ENCODE measurements around the gene GDA. TPM values are rescaled to one million over a fixed set of nuclear protein-coding genes. Genes with fewer than 3 reads are reported as not detected.
A peak's percentile ranks its signal among the peaks of the same experiment; 100 is the strongest.

Gene GDA
- total RNA-seq = 1 to 10 TPM in 1 of 4 donors, under 1 TPM in 1, not detected in 2; 0.76 to 2.4 TPM

- 0 to 4% methylated on average over 16 to 23 of the region's 70 CpGs for WGBS, 2 donors
- intact Hi-C loops (cut with DNase I) = no loop called here
- Histone ChIP-seq H3K9me3 (no peaks in the 10 kb centered on the region), H3K27ac (no peak within 1 kb of the TSS), H3K27me3 (peaks cover 0 to 57% (median 3%) of the 10 kb centered on the region in 4 donors), H3K4me1 (peaks cover 0 to 10% (median 0%) of the 10 kb centered on the region in 3 donors), H3K4me3 (peak within 1 kb of the TSS in 3 of 4 donors; percentile 6 to 48 (median 32)), H3K36me3 (no peaks in the 10 kb centered on the region)
- no peak for DNase-seq
- TF ChIP-seq, protein P1, sequence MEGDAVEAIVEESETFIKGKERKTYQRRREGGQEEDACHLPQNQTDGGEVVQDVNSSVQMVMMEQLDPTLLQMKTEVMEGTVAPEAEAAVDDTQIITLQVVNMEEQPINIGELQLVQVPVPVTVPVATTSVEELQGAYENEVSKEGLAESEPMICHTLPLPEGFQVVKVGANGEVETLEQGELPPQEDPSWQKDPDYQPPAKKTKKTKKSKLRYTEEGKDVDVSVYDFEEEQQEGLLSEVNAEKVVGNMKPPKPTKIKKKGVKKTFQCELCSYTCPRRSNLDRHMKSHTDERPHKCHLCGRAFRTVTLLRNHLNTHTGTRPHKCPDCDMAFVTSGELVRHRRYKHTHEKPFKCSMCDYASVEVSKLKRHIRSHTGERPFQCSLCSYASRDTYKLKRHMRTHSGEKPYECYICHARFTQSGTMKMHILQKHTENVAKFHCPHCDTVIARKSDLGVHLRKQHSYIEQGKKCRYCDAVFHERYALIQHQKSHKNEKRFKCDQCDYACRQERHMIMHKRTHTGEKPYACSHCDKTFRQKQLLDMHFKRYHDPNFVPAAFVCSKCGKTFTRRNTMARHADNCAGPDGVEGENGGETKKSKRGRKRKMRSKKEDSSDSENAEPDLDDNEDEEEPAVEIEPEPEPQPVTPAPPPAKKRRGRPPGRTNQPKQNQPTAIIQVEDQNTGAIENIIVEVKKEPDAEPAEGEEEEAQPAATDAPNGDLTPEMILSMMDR (IDR thresholded peaks at IDR 0.05) = no peak
- no peak for TF ChIP-seq POLR2A (IDR thresholded peaks at IDR 0.05)
These were observed at the start of gene GDA for GRCh38 chr9:72149231-72149975. Gene GDA (plus strand): TSS chr9:72149440. CDS start chr9:72149560, 120 bp downstream.

DNA sequence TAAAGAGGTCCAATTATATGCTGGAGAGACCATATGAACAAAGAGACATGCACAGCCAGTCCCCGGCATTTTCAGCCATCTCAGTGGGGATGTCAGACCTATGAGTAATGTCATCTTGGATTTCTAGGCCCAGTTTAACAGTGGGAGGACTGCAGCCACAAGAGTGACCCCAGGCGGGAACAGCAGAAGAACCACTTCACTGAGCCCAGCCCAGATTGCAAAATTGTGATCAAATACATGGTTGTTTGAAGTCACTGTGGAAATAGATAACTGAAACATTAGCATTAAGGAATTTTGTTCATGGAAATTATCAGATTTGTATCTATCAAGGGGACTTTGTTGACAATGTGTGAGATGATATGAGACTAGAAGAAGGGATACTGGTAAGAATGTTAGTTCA lies 46.7 kb upstream of the GDA start:
- H3K36me3 ChIP-seq = no peaks in the 10 kb centered on the region
- no peak overlapping the region for H3K27ac ChIP-seq
- TF ChIP-seq, protein P1 (IDR thresholded peaks at IDR 0.05) = no peak
- no peak for TF ChIP-seq POLR2A (IDR thresholded peaks at IDR 0.05)
- H3K27me3 ChIP-seq = no peaks in the 10 kb centered on the region
- intact Hi-C loops (cut with DNase I) = no loop called here
- no peak overlapping the region for H3K4me3 ChIP-seq
- WGBS, 2 donors = 77 to 82% methylated on average over 2 of the region's 2 CpGs
- no peak for DNase-seq
- H3K4me1 ChIP-seq = no peaks in the 10 kb centered on the region
- no peaks in the 10 kb centered on the region for H3K9me3 ChIP-seq

DNA sequence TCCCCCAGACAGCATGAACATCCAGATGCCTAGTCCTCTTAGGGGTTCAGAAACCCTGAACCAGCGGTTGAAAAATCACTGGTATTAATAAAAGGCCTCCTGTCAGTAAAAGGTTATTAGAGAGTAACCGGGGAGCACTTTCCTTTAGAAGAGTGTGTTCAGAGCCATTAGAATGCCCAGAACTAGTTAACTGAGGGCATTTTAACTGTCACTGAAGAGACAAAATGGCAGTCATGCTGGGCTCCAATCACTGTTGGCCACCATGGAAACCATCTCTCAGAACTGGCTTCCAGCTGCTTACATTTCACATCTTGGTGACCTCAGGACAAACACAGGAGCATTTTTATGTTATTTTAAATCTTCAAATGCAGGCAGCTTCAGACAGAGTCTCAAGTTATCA lies 36.2 kb upstream of the GDA start:
- no peaks in the 10 kb centered on the region for H3K36me3 ChIP-seq
- H3K4me3 ChIP-seq = no peak overlapping the region
- no peak for DNase-seq
- H3K9me3 ChIP-seq = no peaks in the 10 kb centered on the region
- no peaks in the 10 kb centered on the region for H3K4me1 ChIP-seq
- intact Hi-C loops (cut with DNase I) = no loop called here
- WGBS, 2 donors = 91 to 93% methylated on average over 2 of the region's 2 CpGs
- H3K27ac ChIP-seq = no peak overlapping the region
- H3K27me3 ChIP-seq = no peaks in the 10 kb centered on the region
- TF ChIP-seq POLR2A (IDR thresholded peaks at IDR 0.05) = no peak
- TF ChIP-seq, protein P1 (IDR thresholded peaks at IDR 0.05) = no peak

- H3K9me3 ChIP-seq = no peaks in the 10 kb centered on the region
- intact Hi-C loops (cut with DNase I) = no loop called here
- TF ChIP-seq, protein P1 (IDR thresholded peaks at IDR 0.05) = no peak
- TF ChIP-seq POLR2A (IDR thresholded peaks at IDR 0.05) = no peak
- DNase-seq = no peak
- H3K4me1 ChIP-seq = no peaks in the 10 kb centered on the region
- no peak overlapping the region for H3K4me3 ChIP-seq
- no peak overlapping the region for H3K27ac ChIP-seq
- H3K27me3 ChIP-seq = no peaks in the 10 kb centered on the region
- WGBS, 2 donors = 52 to 53% methylated on average over 2 of the region's 2 CpGs
- H3K36me3 ChIP-seq = no peaks in the 10 kb centered on the region
These were observed 29.4 kb upstream of the GDA start for GRCh38 chr9:72119853-72120252.

DNA sequence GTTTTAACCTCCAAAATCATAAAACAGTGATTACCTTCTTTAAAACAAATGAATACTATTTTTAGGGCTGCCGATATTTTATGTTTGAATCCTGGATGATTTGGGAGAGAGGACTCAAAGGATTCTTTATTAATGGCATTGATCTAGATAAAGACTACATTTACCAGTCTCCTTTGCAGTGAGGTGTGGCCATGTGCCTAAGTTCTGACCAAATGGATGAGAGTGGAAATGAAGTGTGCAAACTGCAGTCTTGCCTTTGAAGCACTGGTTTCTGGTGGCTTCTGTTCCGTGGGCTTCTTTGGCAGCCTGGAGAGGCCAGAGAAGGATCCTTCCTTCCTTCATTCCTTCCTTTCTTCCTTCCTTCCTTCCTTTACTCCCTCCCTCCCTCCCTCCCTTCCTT lies 24.3 kb upstream of the GDA start:
- Histone ChIP-seq H3K27me3 (no peaks in the 10 kb centered on the region), H3K9me3 (no peaks in the 10 kb centered on the region), H3K4me3 (no peak overlapping the region), H3K27ac (no peak overlapping the region), H3K36me3 (no peaks in the 10 kb centered on the region), H3K4me1 (no peaks in the 10 kb centered on the region)
- DNase-seq = no peak
- 63 to 70% methylated on average over 2 of the region's 2 CpGs for WGBS, 2 donors
- intact Hi-C loops (cut with DNase I) = no loop called here
- no peak for TF ChIP-seq POLR2A (IDR thresholded peaks at IDR 0.05)
- TF ChIP-seq, protein P1 (IDR thresholded peaks at IDR 0.05) = no peak

Data from esophagus squamous epithelium (tissue), 5 donors.